Fibroblast of mammary gland (primary cell): Measurements from ENCODE around the gene SLC22A6.

ENCODE experiments used
- DNase-seq: peaks from one replicate; pipeline ENCODE4 v3.0.0-alpha.2; 2010; ENCODE audit warnings: low read depth
- H3K4me3 ChIP-seq: 2 replicates; pipeline ENCODE4 v1.5.1; 2011; ENCODE audit warnings: low read depth, mild to moderate bottlenecking, low read length, moderate library complexity; ENCODE audit not compliant: control insufficient read depth
- CTCF ChIP-seq: conservative IDR thresholded peaks from 2 replicates; pipeline ENCODE4 v1.5.1; 2011; ENCODE audit warnings: low read depth, low read length, inconsistent platforms; ENCODE audit not compliant: control insufficient read depth, insufficient read depth

The SLC22A6 gene

GRCh38 chr11:63010934-63011439 is 26.2 kb upstream of the SLC22A6 start:
- H3K4me3 ChIP-seq, result no peak overlapping the region
- no peak for TF ChIP-seq CTCF
- no peak for DNase-seq

- no peak overlapping the region for H3K4me3 ChIP-seq
- DNase-seq, result no peak
- TF ChIP-seq CTCF, result no peak
Measured at GRCh38 chr11:63007920-63008319, 23.2 kb upstream of the SLC22A6 start.

- no peak overlapping the region for H3K4me3 ChIP-seq
- no peak for DNase-seq
- TF ChIP-seq CTCF, result no peak
Measured at GRCh38 chr11:63001456-63001855, 16.7 kb upstream of the SLC22A6 start.

GRCh38 chr11:62999649-63000048 is 14.9 kb upstream of the SLC22A6 start:
- no peak overlapping the region for H3K4me3 ChIP-seq
- DNase-seq, result no peak
- no peak for TF ChIP-seq CTCF

- no peak for TF ChIP-seq CTCF
- DNase-seq, result no peak
- no peak overlapping the region for H3K4me3 ChIP-seq
Measured at GRCh38 chr11:62999156-62999555, 14.4 kb upstream of the SLC22A6 start.

- no peak overlapping the region for H3K4me3 ChIP-seq
- DNase-seq, result no peak
- no peak for TF ChIP-seq CTCF
Measured at GRCh38 chr11:62996271-62996670, 11.5 kb upstream of the SLC22A6 start.

- no peak for DNase-seq
- TF ChIP-seq CTCF, result no peak
- H3K4me3 ChIP-seq, result no peak overlapping the region
Measured at GRCh38 chr11:62994775-62995174, 10.0 kb upstream of the SLC22A6 start.
